DOHH2 (cell line): ENCODE results near the gene TDRD12.
"Not testable (repeated sequence)": the region's sequence is repeated elsewhere in the genome, so short reads cannot be mapped to it uniquely, and the experiment has no call there.

Experiments used
- H3F3A ChIP-seq: fragments of 200-600 bp; sonication (generic), shearing (Covaris generic); 2 replicates; pipeline ENCODE4 v1.6.0; 2016; ENCODE audit warnings: antibody characterized with exemption, mild to moderate bottlenecking; ENCODE audit not compliant: control insufficient read depth, insufficient read depth
- H3K27ac ChIP-seq: fragments of 200-600 bp; sonication (generic); 2 replicates; pipeline ENCODE4 v1.5.1; 2014; ENCODE audit warnings: low read depth, mild to moderate bottlenecking, low read length, moderate library complexity
- H3K27me3 ChIP-seq: fragments of 200-600 bp; sonication (generic); 2 replicates; pipeline ENCODE4 v1.6.1; 2014; ENCODE audit warnings: mild to moderate bottlenecking, low read length, mixed read lengths; ENCODE audit not compliant: control insufficient read depth
- H3K36me3 ChIP-seq: fragments of 200-600 bp; sonication (generic); 2 replicates; pipeline ENCODE4 v1.6.1; 2014; ENCODE audit warnings: mild to moderate bottlenecking, low read length, moderate library complexity, mixed read lengths; ENCODE audit not compliant: control insufficient read depth
- H3K4me1 ChIP-seq: fragments of 200-600 bp; sonication (generic); 2 replicates; pipeline ENCODE4 v1.6.1; 2014; ENCODE audit warnings: mild to moderate bottlenecking, low read length, mixed read lengths; ENCODE audit not compliant: control insufficient read depth
- H3K4me2 ChIP-seq: fragments of 200-600 bp; sonication (generic); 2 replicates; pipeline ENCODE4 v1.6.0; 2014; ENCODE audit warnings: mild to moderate bottlenecking, low read length, moderate library complexity
- H3K4me3 ChIP-seq: fragments of 200-600 bp; sonication (generic); 2 replicates; pipeline ENCODE4 v1.5.1; 2014; ENCODE audit warnings: mild to moderate bottlenecking, low read length, mixed read lengths
- H3K79me2 ChIP-seq: fragments of 200-600 bp; sonication (generic); 2 replicates; pipeline ENCODE4 v1.6.1; 2014; ENCODE audit warnings: mild to moderate bottlenecking, low read length, mixed read lengths; ENCODE audit not compliant: control insufficient read depth
- H3K9me2 ChIP-seq: fragments of 200-600 bp; sonication (generic); replicated peaks from 2 replicates; pipeline ENCODE4 v1.6.1; 2014; ENCODE audit warnings: mild to moderate bottlenecking, low read length, mixed read lengths; ENCODE audit not compliant: control insufficient read depth
- H3K9me3 ChIP-seq: fragments of 200-600 bp; sonication (generic); 2 replicates; pipeline ENCODE4 v1.6.1; 2014; ENCODE audit warnings: antibody characterized with exemption, low read length, mixed read lengths; ENCODE audit not compliant: control insufficient read depth, insufficient read depth
- H4K20me1 ChIP-seq: fragments of 200-600 bp; sonication (generic); 2 replicates; pipeline ENCODE4 v1.6.0; 2014; ENCODE audit warnings: low read depth, mild to moderate bottlenecking, antibody characterized with exemption, low read length, moderate library complexity; ENCODE audit not compliant: control insufficient read depth, insufficient read depth
- CTCF ChIP-seq: fragments of 200-600 bp; sonication (generic); IDR thresholded peaks from one replicate; pipeline ENCODE4 v1.5.1; 2014; ENCODE audit warnings: antibody characterized with exemption, mild to moderate bottlenecking, low read depth, low read length; ENCODE audit not compliant: poor library complexity, severe bottlenecking
- EZH2phosphoT487 ChIP-seq: fragments of 200-600 bp; sonication (generic); IDR thresholded peaks from 2 replicates; pipeline ENCODE4 v1.6.1; 2017; ENCODE audit warnings: borderline replicate concordance, mild to moderate bottlenecking, antibody characterized with exemption, low read length, moderate library complexity, mixed read lengths

The TDRD12 gene

GRCh38 chr19:32866564-32867265, 147.1 kb downstream of the TDRD12 start:
- no peaks in the 10 kb centered on the region for H3K27me3 ChIP-seq
- H3K4me2 ChIP-seq: no peak overlapping the region
- no peaks in the 10 kb centered on the region for H3K9me2 ChIP-seq
- H3K4me3 ChIP-seq: no peak overlapping the region
- H3K36me3 ChIP-seq: no peaks in the 10 kb centered on the region
- no peaks in the 10 kb centered on the region for H3K79me2 ChIP-seq
- no peaks in the 10 kb centered on the region for H3F3A ChIP-seq
- no peak for TF ChIP-seq CTCF
- TF ChIP-seq EZH2phosphoT487: no peak
- no peak overlapping the region for H3K27ac ChIP-seq
- H3K4me1 ChIP-seq: no peaks in the 10 kb centered on the region
- H3K9me3 ChIP-seq: no peaks in the 10 kb centered on the region
- H4K20me1 ChIP-seq: no peaks in the 10 kb centered on the region

GRCh38 chr19:32867436-32867835, 147.9 kb downstream of the TDRD12 start:
- not testable (repeated sequence) for H3K36me3 ChIP-seq, H3K4me3 ChIP-seq, H3K4me1 ChIP-seq, H3K9me2 ChIP-seq, H3F3A ChIP-seq, H3K27me3 ChIP-seq, H3K4me2 ChIP-seq, H3K27ac ChIP-seq, H4K20me1 ChIP-seq, H3K79me2 ChIP-seq, H3K9me3 ChIP-seq

- Histone ChIP-seq H3K27me3 (no peaks in the 10 kb centered on the region), H3K9me2 (no peaks in the 10 kb centered on the region), H3K4me3 (no peak overlapping the region), H3K4me1 (no peaks in the 10 kb centered on the region), H3K4me2 (no peak overlapping the region), H3K9me3 (no peaks in the 10 kb centered on the region), H3K36me3 (no peaks in the 10 kb centered on the region), H3K79me2 (no peaks in the 10 kb centered on the region), H3F3A (no peaks in the 10 kb centered on the region), H4K20me1 (no peaks in the 10 kb centered on the region), H3K27ac (no peak overlapping the region)
- TF ChIP-seq EZH2phosphoT487: no peak
- TF ChIP-seq CTCF: no peak
Measured at GRCh38 chr19:32868206-32868950, 148.8 kb downstream of the TDRD12 start.

- Histone ChIP-seq H3K4me3 (no peak within 1 kb of the TSS), H3K36me3 (no peaks in the 10 kb centered on the region), H3K9me2 (no peaks in the 10 kb centered on the region), H3K79me2 (no peaks in the 10 kb centered on the region), H3K4me2 (no peak within 1 kb of the TSS), H4K20me1 (no peaks in the 10 kb centered on the region), H3F3A (no peaks in the 10 kb centered on the region), H3K27ac (no peak within 1 kb of the TSS), H3K9me3 (no peaks in the 10 kb centered on the region), H3K27me3 (no peaks in the 10 kb centered on the region), H3K4me1 (no peaks in the 10 kb centered on the region)
- TF ChIP-seq CTCF (no peak), EZH2phosphoT487 (no peak)
Measured at GRCh38 chr19:32869369-32869965, 149.9 kb downstream of the TDRD12 start, which contains the start of gene SLC7A9. Gene SLC7A9, minus strand, starts transcription at chr19:32869767. Its CDS starts 1,233 bp downstream, at chr19:32868534.
